ENCODE data around the gene SNCB.

- TF ChIP-seq EZH2phosphoT487 (IDR thresholded peaks at IDR 0.05; ENCODE audit: insufficient read depth, low read depth) = no peak
- TF ChIP-seq EZH2 (IDR thresholded peaks at IDR 0.05; ENCODE audit: insufficient read depth, poor library complexity, severe bottlenecking) = no peak
Measured at GRCh38 chr5:176596069-176596644, 34.2 kb downstream of the SNCB start.

All from GM23248 (cell line).